ENCODE data around the gene RFX4. TPM values are rescaled to one million over a fixed set of nuclear protein-coding genes. Genes with fewer than 3 reads are reported as not detected.

The RFX4 gene
- polyA plus RNA-seq, 1 donor (not counting 4 experiments of a cell fraction or from before 2014, with no cell fraction given) = not detected

DNA sequence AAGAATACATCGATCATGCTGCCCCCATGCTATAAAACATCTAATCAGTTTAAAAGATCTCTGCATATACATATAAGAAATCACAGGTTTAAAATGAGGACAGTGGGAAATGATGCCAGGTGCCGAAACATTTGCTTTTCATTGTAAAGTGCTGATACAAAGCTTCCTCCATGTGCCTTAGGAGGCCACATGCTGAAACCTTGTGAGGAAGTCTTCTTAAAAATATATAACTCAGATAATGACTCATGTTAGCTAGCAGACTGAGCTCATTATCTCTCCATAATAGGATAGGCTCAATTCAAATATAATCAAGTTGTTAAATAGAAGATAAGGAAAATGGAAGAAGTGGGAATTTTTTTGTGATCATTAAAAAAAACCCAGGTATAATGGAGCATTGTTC is 65.9 kb downstream of the RFX4 start:
- TF ChIP-seq, protein P1, sequence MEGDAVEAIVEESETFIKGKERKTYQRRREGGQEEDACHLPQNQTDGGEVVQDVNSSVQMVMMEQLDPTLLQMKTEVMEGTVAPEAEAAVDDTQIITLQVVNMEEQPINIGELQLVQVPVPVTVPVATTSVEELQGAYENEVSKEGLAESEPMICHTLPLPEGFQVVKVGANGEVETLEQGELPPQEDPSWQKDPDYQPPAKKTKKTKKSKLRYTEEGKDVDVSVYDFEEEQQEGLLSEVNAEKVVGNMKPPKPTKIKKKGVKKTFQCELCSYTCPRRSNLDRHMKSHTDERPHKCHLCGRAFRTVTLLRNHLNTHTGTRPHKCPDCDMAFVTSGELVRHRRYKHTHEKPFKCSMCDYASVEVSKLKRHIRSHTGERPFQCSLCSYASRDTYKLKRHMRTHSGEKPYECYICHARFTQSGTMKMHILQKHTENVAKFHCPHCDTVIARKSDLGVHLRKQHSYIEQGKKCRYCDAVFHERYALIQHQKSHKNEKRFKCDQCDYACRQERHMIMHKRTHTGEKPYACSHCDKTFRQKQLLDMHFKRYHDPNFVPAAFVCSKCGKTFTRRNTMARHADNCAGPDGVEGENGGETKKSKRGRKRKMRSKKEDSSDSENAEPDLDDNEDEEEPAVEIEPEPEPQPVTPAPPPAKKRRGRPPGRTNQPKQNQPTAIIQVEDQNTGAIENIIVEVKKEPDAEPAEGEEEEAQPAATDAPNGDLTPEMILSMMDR (optimal IDR thresholded peaks at IDR 0.05 in 1 of 3, IDR thresholded peaks at IDR 0.05 in 1 of 3, conservative IDR thresholded peaks at IDR 0.05 in 1 of 3; ENCODE audit: extremely low read depth in 1 of 3, insufficient read depth in 2 of 3, low read length in 3 of 3) = no peak
- TF ChIP-seq EZH2 (IDR thresholded peaks at IDR 0.05; ENCODE audit: low read length) = no peak
- H3K4me1 ChIP-seq (ENCODE audit: control insufficient read depth, extremely low read depth, insufficient read depth, low read length) = no peaks in the 10 kb centered on the region
- H3K79me2 ChIP-seq (ENCODE audit: control insufficient read depth, insufficient read depth, low read length) = no peaks in the 10 kb centered on the region
- H3K36me3 ChIP-seq (ENCODE audit: control insufficient read depth in 2 of 2, extremely low read depth in 1 of 2, insufficient read depth in 2 of 2, low read length in 2 of 2) = no peaks in the 10 kb centered on the region
- no peaks in the 10 kb centered on the region for H3K9me1 ChIP-seq (ENCODE audit: control insufficient read depth, extremely low read depth, insufficient read depth, low read length)
- no peak overlapping the region for H3K9ac ChIP-seq (ENCODE audit: control insufficient read depth, extremely low read depth, insufficient read depth, low read length)
- FAIRE-seq = no peak
- H3K9me3 ChIP-seq (ENCODE audit: control insufficient read depth, low read depth, low read length) = no peaks in the 10 kb centered on the region
- H2AFZ ChIP-seq (ENCODE audit: control insufficient read depth, low read length) = no peak overlapping the region
- dilution Hi-C loops (cut with MboI; ENCODE audit: extremely low pct_ligation_motif_present, low sequenced_read_pairs) = no loop called here
- H3K27me3 ChIP-seq (ENCODE audit: control insufficient read depth, extremely low read depth, insufficient read depth, low read length) = peaks cover 31% of the 10 kb centered on the region
- H3K27ac ChIP-seq (ENCODE audit: control insufficient read depth, insufficient read depth, low read length) = no peak overlapping the region
- no peak for DNase-seq (ENCODE audit: low read depth, low spot score)
- H3K4me2 ChIP-seq (ENCODE audit: control insufficient read depth, extremely low read depth, insufficient read depth, low read depth, low read length) = no peak overlapping the region
- no peaks in the 10 kb centered on the region for H4K20me1 ChIP-seq (ENCODE audit: control insufficient read depth, extremely low read depth, insufficient read depth, low read length)
- no peak overlapping the region for H3K4me3 ChIP-seq (ENCODE audit: control insufficient read depth in 2 of 3, extremely low read depth in 1 of 3, insufficient read depth in 2 of 3, low read depth in 1 of 3, low read length in 3 of 3)

DNA sequence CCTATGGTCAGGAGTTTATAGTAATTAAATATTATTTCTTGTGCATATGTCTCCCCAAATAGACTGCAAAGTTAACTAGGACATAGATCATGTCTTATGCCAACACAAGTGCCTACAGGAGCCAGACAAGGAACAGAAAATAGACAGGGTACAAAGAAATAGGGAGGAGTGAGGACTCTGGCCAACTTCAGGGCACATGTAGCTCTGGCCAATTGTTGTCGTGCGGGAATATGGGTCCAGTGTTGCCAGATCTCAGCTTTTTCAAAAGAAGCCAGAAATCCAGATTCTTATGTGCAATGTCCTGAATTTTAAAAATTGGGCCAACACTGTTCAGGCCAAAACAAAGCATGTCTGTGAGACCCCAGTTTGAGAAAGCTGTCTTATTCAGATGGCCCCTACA is 68.7 kb downstream of the RFX4 start:
- DNase-seq (ENCODE audit: low read depth, low spot score) (no peak), FAIRE-seq (no peak)
- no peaks in the 10 kb centered on the region for H3K79me2 ChIP-seq (ENCODE audit: control insufficient read depth, insufficient read depth, low read length)
- H3K9me1 ChIP-seq (ENCODE audit: control insufficient read depth, extremely low read depth, insufficient read depth, low read length) = no peaks in the 10 kb centered on the region
- no peak overlapping the region for H3K27ac ChIP-seq (ENCODE audit: control insufficient read depth, insufficient read depth, low read length)
- no peak overlapping the region for H3K4me3 ChIP-seq (ENCODE audit: control insufficient read depth in 2 of 3, extremely low read depth in 1 of 3, insufficient read depth in 2 of 3, low read depth in 1 of 3, low read length in 3 of 3)
- no peaks in the 10 kb centered on the region for H3K36me3 ChIP-seq (ENCODE audit: control insufficient read depth in 2 of 2, extremely low read depth in 1 of 2, insufficient read depth in 2 of 2, low read length in 2 of 2)
- peaks cover 20% of the 10 kb centered on the region for H3K27me3 ChIP-seq (ENCODE audit: control insufficient read depth, extremely low read depth, insufficient read depth, low read length)
- no peaks in the 10 kb centered on the region for H3K4me1 ChIP-seq (ENCODE audit: control insufficient read depth, extremely low read depth, insufficient read depth, low read length)
- no peaks in the 10 kb centered on the region for H4K20me1 ChIP-seq (ENCODE audit: control insufficient read depth, extremely low read depth, insufficient read depth, low read length)
- no peaks in the 10 kb centered on the region for H3K9me3 ChIP-seq (ENCODE audit: control insufficient read depth, low read depth, low read length)
- dilution Hi-C loops (cut with MboI; ENCODE audit: extremely low pct_ligation_motif_present, low sequenced_read_pairs) = no loop called here
- TF ChIP-seq EZH2 (IDR thresholded peaks at IDR 0.05; ENCODE audit: low read length) = no peak
- TF ChIP-seq, protein P1 (optimal IDR thresholded peaks at IDR 0.05 in 1 of 3, IDR thresholded peaks at IDR 0.05 in 1 of 3, conservative IDR thresholded peaks at IDR 0.05 in 1 of 3; ENCODE audit: extremely low read depth in 1 of 3, insufficient read depth in 2 of 3, low read length in 3 of 3) = no peak
- H3K4me2 ChIP-seq (ENCODE audit: control insufficient read depth, extremely low read depth, insufficient read depth, low read depth, low read length) = no peak overlapping the region
- no peak overlapping the region for H3K9ac ChIP-seq (ENCODE audit: control insufficient read depth, extremely low read depth, insufficient read depth, low read length)
- H2AFZ ChIP-seq (ENCODE audit: control insufficient read depth, low read length) = no peak overlapping the region

All from keratinocyte (primary cell).